CD4-positive, alpha-beta T cell (primary cell): ENCODE measurements around the gene ALDOC. TPM values are rescaled to one million over a fixed set of nuclear protein-coding genes. Genes with fewer than 3 reads are reported as not detected.

Source experiments
- ATAC-seq: fragments of 200-7000 bp; cut with Tn5 transposase; one replicate; pipeline ENCODE4 v1.10.0; 2022; ENCODE audit warnings: mild to moderate bottlenecking; ENCODE audit not compliant: poor library complexity
- CTCF ChIA-PET: fragments of 350-600 bp; sonication (Branson Sonifier 250); formaldehyde crosslinking; loops from one replicate; lab custom pipeline; 2021; ENCODE audit warnings: antibody characterized with exemption, inconsistent platforms; lab: Charles Lee
- POLR2A ChIA-PET: fragments of 350-600 bp; sonication (Branson Sonifier 250); formaldehyde crosslinking; loops from one replicate; lab custom pipeline; 2021; ENCODE audit warnings: antibody characterized with exemption, inconsistent platforms; lab: Charles Lee
- DNase-seq, 14 experiments: peaks; one replicate each; pipeline ENCODE4 v3.0.0-alpha.2; 2013 to 2020; ENCODE audit warnings: mixed read lengths in 2 of 14
- H3K27ac ChIP-seq, 2 donors: one replicate each; pipeline versions ENCODE4 v1.5.1 to v1.7.0; 2013; ENCODE audit warnings: low read length in 2 of 2, low read depth in 1 of 2, mild to moderate bottlenecking in 1 of 2
- H3K27me3 ChIP-seq, 2 experiments: 1 replicate in 1 of 2; 2 replicates in 1 of 2; pipeline versions ENCODE4 v1.6.1 to v1.7.0; 2013; ENCODE audit warnings: low read length in 2 of 2, control low read depth in 1 of 2, mild to moderate bottlenecking in 1 of 2, moderate library complexity in 1 of 2; ENCODE audit not compliant: insufficient read depth in 2 of 2, control insufficient read depth in 1 of 2
- H3K36me3 ChIP-seq: one replicate; pipeline ENCODE4 v1.6.1; 2013; ENCODE audit warnings: low read length, control low read depth; ENCODE audit not compliant: insufficient read depth
- H3K4me1 ChIP-seq: one replicate; pipeline ENCODE4 v1.6.1; 2013; ENCODE audit warnings: low read length, control low read depth; ENCODE audit not compliant: insufficient read depth
- H3K4me3 ChIP-seq: one replicate; pipeline ENCODE4 v1.5.1; 2013; ENCODE audit warnings: mild to moderate bottlenecking, low read length, moderate library complexity
- H3K9me3 ChIP-seq, 2 experiments: 1 replicate in 1 of 2; 2 replicates in 1 of 2; pipeline versions ENCODE4 v1.6.1 to v1.7.0; 2013; ENCODE audit warnings: low read length in 2 of 2, mild to moderate bottlenecking in 2 of 2, control low read depth in 1 of 2, moderate library complexity in 1 of 2; ENCODE audit not compliant: control insufficient read depth in 1 of 2, insufficient read depth in 1 of 2
- H3K27ac Mint-ChIP-seq: one replicate; pipeline ENCODE4 v1.8.0; 2020; ENCODE audit warnings: mixed read lengths
- H3K27me3 Mint-ChIP-seq: one replicate; pipeline ENCODE4 v1.8.0; 2021; ENCODE audit warnings: mixed read lengths
- H3K36me3 Mint-ChIP-seq: one replicate; pipeline ENCODE4 v1.8.0; 2021; ENCODE audit warnings: low read depth, mixed read lengths
- H3K4me1 Mint-ChIP-seq: one replicate; pipeline ENCODE4 v1.8.0; 2021; ENCODE audit warnings: low read depth, mixed read lengths
- H3K4me3 Mint-ChIP-seq: one replicate; pipeline ENCODE4 v1.8.0; 2020; ENCODE audit warnings: mild to moderate bottlenecking, mixed read lengths
- H3K9me3 Mint-ChIP-seq: one replicate; pipeline ENCODE4 v1.8.0; 2020; ENCODE audit warnings: mixed read lengths
- intact Hi-C, 2 experiments: fragments of 100-400 bp; cut with DNase I in 1 of 2; cut with micrococcal nuclease in 1 of 2; formaldehyde crosslinking; loops; one replicate each; pipeline versions ENCODE4 v1.15.1 to v1.9.0; 2023 to 2025; cut with DNase I, micrococcal nuclease
- total RNA-seq, 174 experiments: library from RNA in 2 of 174; stranded (reverse) in 2 of 174; gene quantifications; one replicate each; pipeline ENCODE4 v1.2.3 and lab custom pipeline; 2021 to 2026
- TF ChIP-seq, protein P1 (sequence below): fragments of 200-600 bp; IDR thresholded peaks from one replicate; pipeline ENCODE4 v1.8.0; 2022; ENCODE audit warnings: antibody characterized with exemption, mild to moderate bottlenecking

ALDOC gene
- total RNA-seq, 2 experiments from 2014 or later: 21.8 to 22.7 TPM

DNA sequence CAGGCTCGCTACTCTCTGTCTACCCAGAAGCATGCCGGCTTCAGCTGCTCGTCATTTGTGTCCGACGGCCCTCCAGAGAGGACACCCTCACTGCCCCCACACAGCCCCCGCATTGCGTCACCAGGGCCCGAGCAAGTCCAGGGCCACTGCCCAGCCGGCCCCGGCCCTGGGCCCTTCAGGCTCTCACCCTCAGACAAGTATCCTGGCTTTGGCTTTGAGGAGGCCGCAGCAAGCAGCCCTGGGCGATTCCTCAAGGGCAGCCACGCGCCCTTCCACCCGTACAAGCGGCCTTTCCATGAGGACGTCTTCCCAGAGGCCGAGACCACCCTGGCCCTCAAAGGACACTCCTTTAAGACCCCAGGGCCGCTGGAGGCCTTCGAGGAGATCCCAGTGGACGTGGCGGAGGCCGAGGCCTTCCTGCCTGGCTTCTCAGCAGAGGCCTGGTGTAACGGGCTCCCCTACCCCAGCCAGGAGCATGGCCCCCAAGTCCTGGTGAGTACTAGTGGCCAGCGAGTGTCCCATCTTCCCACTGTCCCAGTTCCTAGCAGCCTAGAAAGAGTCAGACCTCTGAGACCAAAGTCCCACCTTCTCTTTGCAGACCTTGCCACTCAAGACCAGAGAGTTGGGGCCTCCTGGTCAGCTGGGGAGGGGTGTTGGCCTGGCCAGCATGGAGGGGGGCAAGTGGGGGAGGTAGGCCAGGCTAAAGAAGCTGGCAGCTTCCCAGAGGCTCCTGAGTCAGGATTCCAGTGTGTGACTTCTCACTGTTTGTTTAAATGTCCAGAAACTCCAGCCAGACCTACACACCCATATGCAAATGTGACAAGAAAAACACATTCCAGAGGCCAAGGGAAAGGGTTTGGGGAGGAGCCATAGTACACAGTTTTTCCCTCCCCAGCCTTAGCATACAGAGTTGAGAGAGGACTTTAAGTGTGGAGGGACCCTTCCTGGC lies 51.9 kb downstream of the ALDOC start:
- POLR2A ChIA-PET: no interaction called here
- Mint-ChIP-seq H3K4me1 (no peaks in the 10 kb centered on the region), H3K36me3 (no peaks in the 10 kb centered on the region), H3K27ac (no peak overlapping the region), H3K4me3 (no peak overlapping the region), H3K9me3 (no peaks in the 10 kb centered on the region), H3K27me3 (no peaks in the 10 kb centered on the region)
- H3K4me1 ChIP-seq: no peaks in the 10 kb centered on the region
- ATAC-seq: no peak
- no peaks in the 10 kb centered on the region for H3K9me3 ChIP-seq
- H3K36me3 ChIP-seq: no peaks in the 10 kb centered on the region
- CTCF ChIA-PET: no interaction called here
- TF ChIP-seq, protein P1, sequence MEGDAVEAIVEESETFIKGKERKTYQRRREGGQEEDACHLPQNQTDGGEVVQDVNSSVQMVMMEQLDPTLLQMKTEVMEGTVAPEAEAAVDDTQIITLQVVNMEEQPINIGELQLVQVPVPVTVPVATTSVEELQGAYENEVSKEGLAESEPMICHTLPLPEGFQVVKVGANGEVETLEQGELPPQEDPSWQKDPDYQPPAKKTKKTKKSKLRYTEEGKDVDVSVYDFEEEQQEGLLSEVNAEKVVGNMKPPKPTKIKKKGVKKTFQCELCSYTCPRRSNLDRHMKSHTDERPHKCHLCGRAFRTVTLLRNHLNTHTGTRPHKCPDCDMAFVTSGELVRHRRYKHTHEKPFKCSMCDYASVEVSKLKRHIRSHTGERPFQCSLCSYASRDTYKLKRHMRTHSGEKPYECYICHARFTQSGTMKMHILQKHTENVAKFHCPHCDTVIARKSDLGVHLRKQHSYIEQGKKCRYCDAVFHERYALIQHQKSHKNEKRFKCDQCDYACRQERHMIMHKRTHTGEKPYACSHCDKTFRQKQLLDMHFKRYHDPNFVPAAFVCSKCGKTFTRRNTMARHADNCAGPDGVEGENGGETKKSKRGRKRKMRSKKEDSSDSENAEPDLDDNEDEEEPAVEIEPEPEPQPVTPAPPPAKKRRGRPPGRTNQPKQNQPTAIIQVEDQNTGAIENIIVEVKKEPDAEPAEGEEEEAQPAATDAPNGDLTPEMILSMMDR: no peak
- no peak for DNase-seq
- H3K27me3 ChIP-seq: no peaks in the 10 kb centered on the region
- intact Hi-C loops: no loop called here
- no peak overlapping the region for H3K4me3 ChIP-seq
- H3K27ac ChIP-seq: no peak overlapping the region

DNA sequence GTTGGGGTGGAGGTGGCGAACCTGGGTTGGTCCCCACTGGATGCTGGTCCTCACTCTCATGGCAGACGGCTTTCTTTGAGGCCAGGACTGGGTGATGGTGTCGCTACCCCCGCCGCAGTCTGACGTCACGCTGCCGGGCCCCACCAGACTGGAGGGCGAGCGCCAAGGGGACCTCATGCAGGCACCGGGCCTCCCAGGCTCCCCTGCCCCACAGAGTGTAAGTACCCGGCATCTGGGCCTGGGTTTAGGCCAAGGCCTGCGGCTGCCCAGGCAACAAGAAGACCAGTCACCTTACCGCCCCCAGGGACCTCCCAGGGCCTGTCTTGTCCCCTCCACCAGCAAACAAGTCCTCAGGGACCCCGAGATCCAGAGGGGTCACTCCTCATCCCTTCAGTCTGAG lies 52.8 kb downstream of the ALDOC start:
- DNase-seq: no peak
- TF ChIP-seq, protein P1: no peak
- Histone ChIP-seq H3K4me1 (no peaks in the 10 kb centered on the region), H3K4me3 (no peak overlapping the region), H3K27me3 (no peaks in the 10 kb centered on the region), H3K27ac (no peak overlapping the region), H3K9me3 (no peaks in the 10 kb centered on the region), H3K36me3 (no peaks in the 10 kb centered on the region)
- no peak overlapping the region for H3K4me3 Mint-ChIP-seq
- H3K36me3 Mint-ChIP-seq: no peaks in the 10 kb centered on the region
- POLR2A ChIA-PET: no interaction called here
- H3K27me3 Mint-ChIP-seq: no peaks in the 10 kb centered on the region
- H3K27ac Mint-ChIP-seq: no peak overlapping the region
- H3K9me3 Mint-ChIP-seq: no peaks in the 10 kb centered on the region
- ATAC-seq: no peak
- intact Hi-C loops: no loop called here
- CTCF ChIA-PET: no interaction called here
- no peaks in the 10 kb centered on the region for H3K4me1 Mint-ChIP-seq

DNA sequence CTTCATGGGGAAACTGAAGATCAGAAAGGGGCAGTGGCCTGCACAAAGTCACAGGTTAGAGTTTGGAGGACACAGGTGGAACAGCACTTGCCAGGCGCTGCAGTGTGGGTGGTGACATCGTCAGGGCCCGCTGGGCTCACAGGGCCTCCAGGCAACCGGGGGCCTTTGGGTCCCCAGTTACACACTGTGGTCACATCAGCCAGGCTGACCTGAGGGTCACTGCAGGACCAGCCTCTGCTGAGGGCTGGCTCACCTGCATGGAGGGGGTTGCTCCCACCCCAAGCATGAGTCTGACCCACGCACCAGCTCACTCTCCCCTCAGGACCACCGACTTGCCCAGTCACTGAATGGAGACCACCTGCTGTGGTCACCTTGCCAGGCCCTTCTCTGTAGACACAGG lies 53.5 kb downstream of the ALDOC start:
- Histone ChIP-seq H3K4me3 (no peak overlapping the region), H3K4me1 (no peaks in the 10 kb centered on the region), H3K36me3 (no peaks in the 10 kb centered on the region), H3K9me3 (no peaks in the 10 kb centered on the region), H3K27me3 (no peaks in the 10 kb centered on the region), H3K27ac (no peak overlapping the region)
- TF ChIP-seq, protein P1: no peak
- no peak overlapping the region for H3K27ac Mint-ChIP-seq
- no peak overlapping the region for H3K4me3 Mint-ChIP-seq
- CTCF ChIA-PET: no interaction called here
- intact Hi-C loops: no loop called here
- POLR2A ChIA-PET: no interaction called here
- H3K27me3 Mint-ChIP-seq: no peaks in the 10 kb centered on the region
- H3K4me1 Mint-ChIP-seq: no peaks in the 10 kb centered on the region
- H3K36me3 Mint-ChIP-seq: no peaks in the 10 kb centered on the region
- H3K9me3 Mint-ChIP-seq: no peaks in the 10 kb centered on the region
- no peak for DNase-seq
- ATAC-seq: no peak

Other genes starting within 250 kb of the ALDOC start
- 10 to 100 TPM; 52.6 to 53.1 TPM for gene IFT20, start 241.4 kb downstream of the ALDOC start, total RNA-seq
- 10 to 100 TPM in 1 of 2 experiments, 1 to 10 TPM in 1; 9.5 to 12.1 TPM for gene TNFAIP1, start 241.1 kb downstream of the ALDOC start, total RNA-seq
- 10 to 100 TPM; 22.1 to 23.9 TPM for gene POLDIP2, start 219.4 kb downstream of the ALDOC start, total RNA-seq
- not detected for gene SEBOX, start 211.7 kb downstream of the ALDOC start, total RNA-seq
- under 1 TPM; 0.16 to 0.17 TPM for gene VTN, start 206.6 kb downstream of the ALDOC start, total RNA-seq
- 10 to 100 TPM; 12.5 to 15.4 TPM for gene SARM1, start 205.2 kb downstream of the ALDOC start, total RNA-seq
- under 1 TPM; 0.44 to 0.45 TPM for gene SLC46A1, start 170.7 kb downstream of the ALDOC start, total RNA-seq
- not detected for gene SLC13A2, start 103.3 kb downstream of the ALDOC start, total RNA-seq
- gene FOXN1, start 70.5 kb downstream of the ALDOC start, total RNA-seq: not detected
- gene UNC119, start 24.3 kb downstream of the ALDOC start, total RNA-seq: 10 to 100 TPM; 77.1 to 83.9 TPM
- gene PIGS, start 5.4 kb downstream of the ALDOC start, total RNA-seq: 10 to 100 TPM; 73.8 to 76.4 TPM
- 10 to 100 TPM; 15.4 to 17.0 TPM for gene SPAG5, start 22.1 kb upstream of the ALDOC start, total RNA-seq
- 10 to 100 TPM; 13.7 to 14.8 TPM for gene RSKR, start 37.3 kb upstream of the ALDOC start, total RNA-seq
- gene BLTP2, start 68.3 kb upstream of the ALDOC start, total RNA-seq: 100 to 1,000 TPM; 120 to 124 TPM
- 10 to 100 TPM; 30.3 to 32.0 TPM for gene SDF2, start 85.0 kb upstream of the ALDOC start, total RNA-seq
- 100 to 1,000 TPM; 149 to 151 TPM for gene SUPT6H, start 85.3 kb upstream of the ALDOC start, total RNA-seq
- 1 to 10 TPM; 3.5 to 4.1 TPM for gene PROCA1, start 135.0 kb upstream of the ALDOC start, total RNA-seq
- 10 to 100 TPM; 20.7 to 21.3 TPM for gene RAB34, start 141.0 kb upstream of the ALDOC start, total RNA-seq
- 1,000 to 10,000 TPM; 3,393 to 3,457 TPM for gene RPL23A, start 143.1 kb upstream of the ALDOC start, total RNA-seq
- under 1 TPM; 0.39 to 0.60 TPM for gene TLCD1, start 149.3 kb upstream of the ALDOC start, total RNA-seq
- gene NEK8, start 151.9 kb upstream of the ALDOC start, total RNA-seq: 1 to 10 TPM; 4.7 to 5.2 TPM
- 100 to 1,000 TPM; 411 to 416 TPM for gene TRAF4, start 167.1 kb upstream of the ALDOC start, total RNA-seq